GM23248 (cell line): ENCODE results near the gene OFD1.

Source experiments
- EZH2 ChIP-seq: fragments of 200-600 bp; sonication (generic); IDR thresholded peaks from 2 replicates; pipeline ENCODE4 v1.6.1; 2018; ENCODE audit warnings: antibody characterized with exemption, mild to moderate bottlenecking; ENCODE audit not compliant: insufficient read depth, poor library complexity, severe bottlenecking
- EZH2phosphoT487 ChIP-seq: fragments of 200-600 bp; sonication (generic); IDR thresholded peaks from 2 replicates; pipeline ENCODE4 v1.6.1; 2018; ENCODE audit warnings: antibody characterized with exemption, moderate library complexity, mild to moderate bottlenecking, low read depth; ENCODE audit not compliant: insufficient read depth

- TF ChIP-seq EZH2 (no peak), EZH2phosphoT487 (no peak)
Observed at GRCh38 chrX:13764281-13764680, 29.7 kb downstream of the OFD1 start.
